Islet of Langerhans (tissue), 1 donor: ENCODE results near the gene PLEKHM3.

Experiments
- FAIRE-seq: peaks from one replicate; lab custom pipeline; 2011; peaks lifted over from hg19 to GRCh38; lab: Jason Lieb, UNC

PLEKHM3 gene

GRCh38 chr2:207887500-207887899 is 137.8 kb downstream of the PLEKHM3 start:
- FAIRE-seq: peak; percentile 72

DNA sequence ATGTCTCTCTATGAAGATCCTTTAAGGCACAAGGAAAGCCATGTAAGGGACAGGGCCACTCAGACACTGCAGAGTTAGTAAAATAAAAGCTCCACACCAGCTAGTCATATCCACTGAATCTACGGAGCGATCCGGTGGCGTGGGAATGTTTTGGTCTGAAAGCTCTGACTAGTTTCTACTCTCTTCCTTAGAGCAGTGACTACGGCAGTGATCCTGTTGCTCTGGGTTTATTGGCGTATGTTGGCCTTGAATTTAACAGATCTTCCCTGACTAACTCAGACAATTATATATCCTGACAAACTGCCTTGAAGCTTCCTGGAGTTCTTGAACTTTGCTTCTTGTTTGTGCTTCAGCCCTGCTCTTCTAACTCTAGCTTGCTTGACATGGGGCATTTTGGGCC is 140.3 kb downstream of the PLEKHM3 start:
- FAIRE-seq: no peak

DNA sequence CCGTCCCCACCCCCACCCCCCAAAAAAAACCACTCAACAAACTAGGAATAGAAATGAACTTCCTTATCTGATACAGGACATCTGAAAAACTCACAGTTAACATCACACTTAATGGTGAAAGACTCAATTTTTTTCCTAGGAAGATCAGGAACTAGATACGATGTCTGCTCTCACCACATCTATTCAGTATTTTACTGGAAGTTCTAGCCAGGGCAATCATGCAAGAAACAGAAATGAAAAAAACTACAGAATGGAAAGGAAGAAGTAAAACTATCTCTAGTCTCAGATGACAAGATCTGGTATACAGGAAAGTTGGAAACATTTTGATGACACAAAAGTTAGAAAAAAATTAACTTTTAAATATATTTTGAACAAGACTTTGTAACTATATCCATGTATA is 141.2 kb downstream of the PLEKHM3 start:
- FAIRE-seq: no peak

DNA sequence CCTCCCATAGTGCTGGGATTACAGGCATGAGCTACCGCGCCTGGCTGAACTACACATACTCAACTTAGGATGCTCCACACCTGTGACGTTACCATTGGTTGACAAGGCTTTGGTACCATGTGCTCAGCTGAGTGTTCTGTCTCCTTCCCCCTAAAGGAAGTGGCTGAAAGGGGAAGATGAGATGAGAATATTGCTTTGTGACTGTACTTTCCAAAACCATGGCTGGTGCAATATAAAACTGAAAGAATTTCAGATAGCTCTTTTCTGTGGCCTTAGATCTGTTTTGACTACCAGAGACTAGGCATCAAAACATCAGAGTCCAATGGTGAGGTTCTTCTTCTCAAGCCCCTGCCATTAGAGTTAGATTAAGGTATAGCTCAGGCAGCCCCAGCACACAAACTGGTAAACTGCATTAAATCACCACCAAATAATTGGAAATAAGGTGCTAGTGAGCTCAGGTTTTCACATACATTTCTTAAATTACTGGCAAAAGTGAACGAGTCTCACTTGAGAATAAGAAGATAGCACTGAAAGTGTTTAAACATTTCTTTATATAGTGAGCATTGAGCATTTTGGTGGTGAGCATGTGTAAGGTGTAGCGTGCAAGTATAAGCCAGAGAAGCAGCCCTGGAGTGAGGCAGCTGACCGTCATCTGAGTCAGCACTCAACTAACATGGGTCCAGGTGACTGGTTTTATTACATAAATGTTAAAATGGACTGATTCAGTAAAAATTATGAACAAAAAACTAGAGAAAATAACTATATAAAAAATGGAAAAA is 142.1 kb downstream of the PLEKHM3 start:
- FAIRE-seq: no peak

GRCh38 chr2:207881902-207882301 is 143.4 kb downstream of the PLEKHM3 start:
- no peak for FAIRE-seq

GRCh38 chr2:207879536-207879935 is 145.8 kb downstream of the PLEKHM3 start:
- FAIRE-seq: no peak

DNA sequence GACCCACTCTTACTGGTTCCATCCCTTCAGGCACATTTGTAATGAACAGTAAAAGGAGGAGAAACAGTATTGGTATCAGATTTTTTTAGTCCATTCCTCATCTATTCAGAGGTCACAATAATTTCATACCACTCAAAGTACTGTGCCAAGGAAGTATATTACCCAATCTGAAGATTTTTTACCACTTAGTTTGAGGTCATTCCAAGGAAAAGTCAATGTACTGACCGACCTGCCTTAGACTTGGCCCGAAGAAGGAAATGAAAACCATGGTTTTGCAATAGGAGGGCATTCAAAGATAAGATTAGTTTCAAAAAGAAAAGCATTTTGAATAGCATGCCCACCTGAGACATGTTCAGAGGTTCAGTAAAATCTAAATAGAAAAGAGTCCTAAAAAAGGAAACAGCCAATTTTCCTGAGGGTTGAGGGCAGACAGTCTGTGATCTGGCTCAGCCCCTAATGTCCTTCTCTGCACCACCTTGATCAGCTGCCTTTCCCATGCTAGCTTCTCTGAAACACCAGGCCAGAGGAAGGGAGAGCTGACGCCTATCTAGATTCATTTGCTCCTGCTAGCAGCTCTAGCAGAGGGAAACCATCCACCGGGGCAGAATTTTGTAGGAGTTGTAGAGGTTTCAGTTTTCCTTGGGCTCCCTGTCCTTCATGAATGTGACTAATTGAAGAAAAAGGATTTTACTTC is 148.3 kb downstream of the PLEKHM3 start:
- FAIRE-seq: no peak

- no peak for FAIRE-seq
These were observed 149.7 kb downstream of the PLEKHM3 start for GRCh38 chr2:207875473-207876212.

DNA sequence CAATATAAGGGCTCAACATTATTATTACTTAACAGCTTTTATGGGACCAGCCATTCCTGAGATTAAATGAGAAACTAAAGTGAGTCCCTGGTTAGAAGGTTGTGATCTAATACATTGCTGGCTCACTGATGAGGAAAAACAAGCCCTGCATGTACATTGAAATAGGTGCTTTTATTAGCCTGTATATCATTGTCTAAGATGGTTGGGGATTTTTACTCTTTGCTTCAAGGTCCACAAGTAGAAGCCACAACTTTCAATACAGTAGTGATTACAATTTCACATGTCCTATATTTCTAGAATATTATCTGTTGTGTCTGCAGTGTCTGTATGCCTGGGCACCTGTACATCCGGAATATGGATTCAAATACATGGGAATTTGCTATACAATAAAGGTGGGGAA is 151.5 kb downstream of the PLEKHM3 start:
- FAIRE-seq: no peak

- no peak for FAIRE-seq
These were observed 153.4 kb downstream of the PLEKHM3 start for GRCh38 chr2:207871911-207872310.

- no peak for FAIRE-seq
These were observed 153.8 kb downstream of the PLEKHM3 start for GRCh38 chr2:207871506-207871905.

DNA sequence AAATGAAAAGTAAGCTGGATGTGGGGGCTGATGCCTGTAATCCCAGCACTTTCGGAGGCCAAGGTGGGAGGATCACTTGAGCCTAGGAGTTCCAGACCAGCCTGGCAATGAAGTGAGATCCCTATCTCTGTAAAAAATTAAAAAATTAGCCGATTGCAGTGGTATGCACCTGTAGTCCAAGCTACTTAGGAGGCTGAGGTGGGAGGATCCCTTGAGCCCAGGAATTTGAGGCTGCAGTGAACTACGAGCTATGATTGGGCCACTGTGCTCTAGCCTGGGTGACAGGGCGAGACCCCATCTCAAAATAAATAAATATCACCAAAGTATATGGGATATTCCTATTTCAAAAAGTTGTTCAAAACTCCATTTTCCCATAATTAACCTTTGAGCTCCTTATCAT is 154.5 kb downstream of the PLEKHM3 start:
- no peak for FAIRE-seq

- FAIRE-seq: no peak
These were observed 155.2 kb downstream of the PLEKHM3 start for GRCh38 chr2:207869784-207870778.

DNA sequence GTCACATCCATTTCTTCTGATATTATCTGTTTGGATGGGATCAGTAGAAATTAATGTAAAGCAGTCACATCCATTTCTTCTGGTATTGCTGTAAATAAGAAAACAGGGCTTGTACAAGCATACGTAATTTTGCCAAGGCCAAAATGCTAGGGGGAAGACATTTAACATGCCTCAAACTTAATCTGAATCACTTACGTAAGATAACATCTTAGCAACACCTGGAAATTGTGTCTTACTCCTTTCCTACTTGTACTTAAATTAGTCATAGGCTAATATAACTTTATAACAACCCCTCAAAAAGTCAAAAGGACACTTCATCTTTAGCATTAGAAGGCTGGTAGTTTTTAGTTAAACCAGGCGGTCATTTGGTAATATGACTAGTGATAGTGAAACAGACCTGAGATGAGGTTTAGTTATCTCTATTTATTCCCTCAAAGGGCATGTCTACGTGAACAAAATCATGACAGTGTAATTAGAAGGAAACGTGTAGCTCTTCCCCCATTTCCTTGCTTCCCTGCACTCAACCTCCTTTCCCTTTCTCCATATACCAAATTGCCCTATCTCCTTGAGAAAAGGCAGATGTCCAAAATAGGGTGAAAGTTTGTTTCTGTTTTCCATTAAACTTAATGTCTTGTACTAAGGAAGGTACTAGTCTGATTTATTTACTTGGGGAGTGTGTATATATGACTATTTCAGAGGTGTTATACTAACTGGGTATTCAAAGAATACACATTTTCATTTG is 156.3 kb downstream of the PLEKHM3 start:
- FAIRE-seq: no peak

- FAIRE-seq: no peak
These were observed 157.4 kb downstream of the PLEKHM3 start for GRCh38 chr2:207867905-207868304.

GRCh38 chr2:207867056-207867455 is 158.3 kb downstream of the PLEKHM3 start:
- peak; percentile 5 for FAIRE-seq

DNA sequence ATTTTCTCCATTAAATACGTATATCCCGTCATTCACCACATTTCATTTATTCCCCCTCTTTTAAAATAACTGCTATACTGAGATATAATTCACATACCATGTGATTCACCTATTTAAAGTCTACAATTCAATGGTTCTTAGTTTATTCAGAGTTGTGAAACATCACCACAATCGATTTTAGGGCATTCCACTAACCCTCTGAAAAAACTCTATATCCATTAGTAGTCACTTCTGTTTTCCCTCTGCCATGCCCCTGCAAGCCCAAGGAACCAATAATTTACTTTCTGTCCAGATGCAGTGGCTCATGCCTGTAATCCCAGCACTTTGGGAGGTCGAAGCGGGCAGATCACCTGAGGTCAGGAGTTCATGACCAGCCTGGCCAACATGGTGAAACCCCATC is 160.1 kb downstream of the PLEKHM3 start:
- FAIRE-seq: no peak

- no peak for FAIRE-seq
These were observed 162.0 kb downstream of the PLEKHM3 start for GRCh38 chr2:207863345-207863744.

DNA sequence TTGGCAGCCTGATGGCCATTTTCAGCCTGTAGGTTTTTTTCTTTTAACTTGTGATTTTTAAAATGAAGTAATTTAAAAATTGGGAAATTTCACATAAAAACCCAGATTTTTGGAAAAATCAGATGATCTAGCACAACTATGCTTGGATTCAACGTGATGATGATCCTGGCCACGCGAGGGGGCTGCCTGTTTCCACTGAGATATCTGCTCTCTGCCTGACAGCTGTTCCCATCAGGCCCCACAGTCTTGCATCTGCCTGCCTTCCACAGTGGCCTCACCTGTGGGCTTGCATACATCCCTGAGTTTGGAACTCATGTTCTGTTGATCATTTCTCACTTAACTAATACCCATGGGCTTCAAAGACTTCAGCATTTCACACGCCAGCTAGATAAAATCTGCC is 163.5 kb downstream of the PLEKHM3 start:
- FAIRE-seq: no peak

- FAIRE-seq: no peak
These were observed 164.6 kb downstream of the PLEKHM3 start for GRCh38 chr2:207860685-207861084.

- FAIRE-seq: no peak
These were observed 169.7 kb downstream of the PLEKHM3 start for GRCh38 chr2:207855591-207855990.
